A673 (cell line): ENCODE results near the gene OR2H1. TPM values are rescaled to one million over a fixed set of nuclear protein-coding genes. Genes with fewer than 3 reads are reported as not detected.

Experiments
- BruUV-seq: library from RNA; stranded (reverse); fragments of 400-500 nt; replicated peaks from 2 replicates; lab custom pipeline; 2021; lab: Mats Ljungman, UMichigan
- CTCF ChIA-PET: fragments of 300-600 bp; sonication (Branson Sonifier 250); formaldehyde crosslinking; loops from one replicate; lab custom pipeline; 2022; ENCODE audit warnings: antibody characterized with exemption; lab: Charles Lee
- POLR2A ChIA-PET: fragments of 300-600 bp; sonication (Branson Sonifier 250); formaldehyde crosslinking; loops from one replicate; lab custom pipeline; 2022; ENCODE audit warnings: antibody characterized with exemption; ENCODE audit not compliant: low non-redundant PET; lab: Charles Lee
- DNase-seq: peaks from one replicate; pipeline ENCODE4 v3.0.0-alpha.2; 2015; ENCODE audit warnings: low spot score
- H3K27ac ChIP-seq: fragments of 200-600 bp; sonication (generic); 2 replicates; pipeline ENCODE4 v1.5.1; 2016; ENCODE audit warnings: mixed run types, low read depth, mild to moderate bottlenecking, mixed read lengths, antibody characterized with exemption, low read length; ENCODE audit not compliant: poor library complexity, severe bottlenecking
- H3K27me3 ChIP-seq: fragments of 200-600 bp; sonication (generic); replicated peaks from 2 replicates; pipeline ENCODE4 v1.6.1; 2017; ENCODE audit warnings: mixed run types, low read depth, mild to moderate bottlenecking, mixed read lengths, antibody characterized with exemption, low read length; ENCODE audit not compliant: insufficient read depth, poor library complexity
- H3K36me3 ChIP-seq: fragments of 200-600 bp; sonication (generic); 2 replicates; pipeline ENCODE4 v1.6.1; 2016; ENCODE audit warnings: mixed run types, mild to moderate bottlenecking, mixed read lengths, antibody characterized with exemption, low read length; ENCODE audit not compliant: insufficient read depth, poor library complexity, severe bottlenecking
- H3K4me1 ChIP-seq: fragments of 200-600 bp; sonication (generic); 2 replicates; pipeline ENCODE4 v1.6.1; 2017; ENCODE audit warnings: mixed run types, mild to moderate bottlenecking, mixed read lengths, antibody characterized with exemption, low read length; ENCODE audit not compliant: insufficient read depth, poor library complexity, severe bottlenecking
- H3K4me3 ChIP-seq: fragments of 200-600 bp; sonication (generic); 2 replicates; pipeline ENCODE4 v1.5.1; 2016; ENCODE audit warnings: low read depth, mixed run types, mild to moderate bottlenecking, mixed read lengths, low read length; ENCODE audit not compliant: poor library complexity, severe bottlenecking
- H3K9me3 ChIP-seq: fragments of 200-600 bp; sonication (generic); 2 replicates; pipeline ENCODE4 v1.6.1; 2016; ENCODE audit warnings: mixed run types, low read depth, mild to moderate bottlenecking, mixed read lengths, antibody characterized with exemption, low read length; ENCODE audit not compliant: poor library complexity, severe bottlenecking
- EZH2 ChIP-seq: fragments of 200-600 bp; sonication (generic); IDR thresholded peaks from 2 replicates; pipeline ENCODE4 v1.6.1; 2017; ENCODE audit warnings: borderline replicate concordance, low read depth, mild to moderate bottlenecking, mixed read lengths, antibody characterized with exemption, low read length; ENCODE audit not compliant: poor library complexity, severe bottlenecking
- intact Hi-C: fragments of 100-400 bp; cut with micrococcal nuclease; formaldehyde crosslinking; loops from one replicate; pipeline ENCODE4 v1.10.0; 2022; ENCODE audit not compliant: unreplicated experiment
- total RNA-seq: library from RNA; stranded (reverse); gene quantifications from 2 replicates; pipeline ENCODE4 v1.2.3, GENCODE V29; 2021
- TF ChIP-seq, protein P1 (sequence below): fragments of 300-800, 200-600 bp; sonication (generic); conservative IDR thresholded peaks from 2 replicates; pipeline ENCODE4 v1.5.1; 2017; ENCODE audit warnings: low read depth, mild to moderate bottlenecking, antibody characterized with exemption, low read length, moderate library complexity, mixed read lengths

OR2H1 gene
- total RNA-seq, 1 experiment from 2014 or later, result not detected

DNA sequence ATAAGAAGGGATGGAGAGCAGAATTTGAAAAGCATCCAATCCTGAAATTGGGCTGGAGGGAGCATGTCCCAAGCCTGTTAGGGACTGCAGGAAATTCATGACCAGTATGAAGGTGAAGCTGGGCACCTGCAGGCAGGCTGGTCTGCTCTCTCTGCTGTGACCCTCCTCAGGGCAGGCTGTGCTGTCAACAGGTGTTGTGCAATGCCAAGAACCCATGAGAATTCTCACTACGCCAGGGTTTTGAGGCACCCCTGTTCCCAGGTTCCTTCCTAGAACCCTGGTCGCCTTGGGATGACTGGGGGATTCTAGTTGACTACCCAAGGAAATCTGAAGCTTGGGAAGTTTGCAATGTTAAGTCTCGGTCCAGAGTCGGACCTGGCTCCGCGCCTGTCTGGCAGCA, 44.2 kb downstream of the OR2H1 start:
- POLR2A ChIA-PET, result no interaction called here
- CTCF ChIA-PET, result no interaction called here

DNA sequence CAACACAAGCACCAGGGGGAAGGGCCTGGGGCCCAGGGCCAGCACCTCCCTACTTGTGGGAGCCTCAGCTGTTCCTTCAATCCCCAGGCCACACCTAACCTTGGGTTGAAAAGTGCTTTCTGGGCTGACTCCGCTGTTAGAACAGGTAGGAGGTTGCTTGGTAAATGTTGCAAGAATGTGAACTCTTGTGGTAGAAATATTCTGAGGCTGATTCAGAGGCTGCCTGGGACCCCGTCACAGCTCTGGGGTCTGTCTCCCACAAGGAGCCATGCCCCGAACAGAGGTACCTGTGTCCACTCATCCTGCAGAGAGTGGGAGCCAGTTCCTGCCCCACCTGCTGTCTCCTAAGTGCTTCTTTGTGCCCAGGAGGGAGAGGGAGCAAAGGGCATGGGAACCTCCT, 45.2 kb downstream of the OR2H1 start:
- no TSS peak for BruUV-seq
- TF ChIP-seq EZH2, result no peak
- TF ChIP-seq, protein P1, sequence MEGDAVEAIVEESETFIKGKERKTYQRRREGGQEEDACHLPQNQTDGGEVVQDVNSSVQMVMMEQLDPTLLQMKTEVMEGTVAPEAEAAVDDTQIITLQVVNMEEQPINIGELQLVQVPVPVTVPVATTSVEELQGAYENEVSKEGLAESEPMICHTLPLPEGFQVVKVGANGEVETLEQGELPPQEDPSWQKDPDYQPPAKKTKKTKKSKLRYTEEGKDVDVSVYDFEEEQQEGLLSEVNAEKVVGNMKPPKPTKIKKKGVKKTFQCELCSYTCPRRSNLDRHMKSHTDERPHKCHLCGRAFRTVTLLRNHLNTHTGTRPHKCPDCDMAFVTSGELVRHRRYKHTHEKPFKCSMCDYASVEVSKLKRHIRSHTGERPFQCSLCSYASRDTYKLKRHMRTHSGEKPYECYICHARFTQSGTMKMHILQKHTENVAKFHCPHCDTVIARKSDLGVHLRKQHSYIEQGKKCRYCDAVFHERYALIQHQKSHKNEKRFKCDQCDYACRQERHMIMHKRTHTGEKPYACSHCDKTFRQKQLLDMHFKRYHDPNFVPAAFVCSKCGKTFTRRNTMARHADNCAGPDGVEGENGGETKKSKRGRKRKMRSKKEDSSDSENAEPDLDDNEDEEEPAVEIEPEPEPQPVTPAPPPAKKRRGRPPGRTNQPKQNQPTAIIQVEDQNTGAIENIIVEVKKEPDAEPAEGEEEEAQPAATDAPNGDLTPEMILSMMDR, result no peak
- Histone ChIP-seq H3K4me3 (no peak overlapping the region), H3K4me1 (no peaks in the 10 kb centered on the region), H3K36me3 (no peaks in the 10 kb centered on the region), H3K27ac (no peak overlapping the region), H3K27me3 (peaks cover 32% of the 10 kb centered on the region), H3K9me3 (no peaks in the 10 kb centered on the region)
- CTCF ChIA-PET, result no interaction called here
- POLR2A ChIA-PET, result interaction anchor here (0.9 kb wide), 1 partner anchor 692 kb away, joined by 3 read pairs; no protein-coding TSS in a partner anchor
- intact Hi-C loops, result no loop called here
- no peak for DNase-seq

More for the DNA sequence above, 44.2 kb downstream of the OR2H1 start:
- Histone ChIP-seq H3K4me1 (no peaks in the 10 kb centered on the region), H3K27me3 (peaks cover 41% of the 10 kb centered on the region), H3K4me3 (no peak overlapping the region), H3K27ac (no peak overlapping the region), H3K9me3 (no peaks in the 10 kb centered on the region), H3K36me3 (no peaks in the 10 kb centered on the region)
- no peak for DNase-seq
- intact Hi-C loops, result no loop called here
- no TSS peak for BruUV-seq
- TF ChIP-seq EZH2, result no peak
- TF ChIP-seq, protein P1, result no peak

DNA sequence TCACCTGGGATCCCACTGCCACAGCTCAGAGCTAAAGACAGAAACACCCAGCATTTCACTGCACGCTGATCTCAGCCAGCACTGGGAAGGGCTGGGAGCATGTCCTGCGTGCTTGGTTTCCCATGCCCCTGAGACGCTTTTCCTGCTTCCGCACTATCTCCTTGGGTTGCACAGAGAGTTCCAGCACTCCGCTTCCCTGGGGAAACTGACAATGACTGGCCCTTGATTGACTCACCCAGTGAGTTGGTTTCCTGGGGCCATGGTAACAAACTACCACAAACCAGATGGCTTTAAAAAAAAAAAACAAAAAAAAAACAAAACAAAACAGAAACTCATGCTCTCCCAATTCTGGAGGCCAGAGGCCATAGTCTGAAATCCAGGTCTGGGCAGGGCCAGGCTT, 45.6 kb downstream of the OR2H1 start:
- H3K4me3 ChIP-seq, result no peak overlapping the region
- intact Hi-C loops, result no loop called here
- ChIA-PET POLR2A (interaction anchor here (0.9 kb wide), 1 partner anchor 692 kb away, joined by 3 read pairs; no protein-coding TSS in a partner anchor), CTCF (no interaction called here)
- H3K36me3 ChIP-seq, result no peaks in the 10 kb centered on the region
- TF ChIP-seq, protein P1, result no peak
- TF ChIP-seq EZH2, result no peak
- H3K9me3 ChIP-seq, result no peaks in the 10 kb centered on the region
- no peak for DNase-seq
- no peak overlapping the region for H3K27ac ChIP-seq
- H3K4me1 ChIP-seq, result no peaks in the 10 kb centered on the region
- H3K27me3 ChIP-seq, result peaks cover 28% of the 10 kb centered on the region
- BruUV-seq, result no TSS peak
